K562 (cell line): Measurements from ENCODE around the gene GBF1.

Experiments
- BACH1 ChIP-seq: fragments of 200-800 bp; sonication (Bioruptor generic); IDR thresholded peaks from 2 replicates; pipeline ENCODE4 v1.6.1; 2016; ENCODE audit warnings: missing genetic modification characterization, missing compliant biosample characterization
- EZH2 ChIP-seq: IDR thresholded peaks from 2 replicates; pipeline ENCODE4 v1.6.1; 2012; ENCODE audit warnings: low read depth, mild to moderate bottlenecking, inconsistent platforms, low read length, borderline replicate concordance
- GABPA ChIP-seq: fragments of 200-800 bp; sonication (Bioruptor generic); conservative IDR thresholded peaks from 2 replicates; pipeline ENCODE4 v1.6.1; 2016; ENCODE audit warnings: low read depth, missing genetic modification characterization, missing compliant biosample characterization
- HIVEP1 ChIP-seq: fragments of 250-450 bp; sonication (Bioruptor Pico); IDR thresholded peaks from 2 replicates; pipeline ENCODE4 v1.4.0; 2020; ENCODE audit warnings: mild to moderate bottlenecking
- POLR2A ChIP-seq: fragments of 450-650 bp; conservative IDR thresholded peaks from 2 replicates; pipeline ENCODE4 v1.6.1; 2016
- TCF7L2 ChIP-seq: fragments of 150-350 bp; IDR thresholded peaks from 2 replicates; pipeline ENCODE4 v1.6.1; 2016; ENCODE audit warnings: low read depth, mild to moderate bottlenecking, low read length, moderate library complexity
- YY1 ChIP-seq, 3 experiments: IDR thresholded peaks; 2 replicates each; pipeline ENCODE4 v1.6.1; 2011; ENCODE audit warnings: low read length in 2 of 3, mild to moderate bottlenecking in 2 of 3, moderate library complexity in 2 of 3, borderline replicate concordance in 1 of 3, control low read depth in 1 of 3, low read depth in 1 of 3; ENCODE audit not compliant: insufficient read depth in 3 of 3, insufficient replicate concordance in 2 of 3, control insufficient read depth in 1 of 3, insufficient read length in 1 of 3; ENCODE audit errors: extremely low read depth in 1 of 3
- TF ChIP-seq, protein P1 (sequence below), 2 experiments: IDR thresholded peaks; 2 replicates each; pipeline ENCODE4 v1.6.1; 2011; ENCODE audit warnings: borderline replicate concordance in 1 of 2, control low read depth in 1 of 2, low read depth in 1 of 2, low read length in 1 of 2, mild to moderate bottlenecking in 1 of 2, mixed read lengths in 1 of 2, moderate library complexity in 1 of 2; ENCODE audit not compliant: insufficient read depth in 1 of 2, insufficient read length in 1 of 2, poor library complexity in 1 of 2, severe bottlenecking in 1 of 2; ENCODE audit errors: extremely low read depth in 1 of 2
- TF ChIP-seq, protein P2 (sequence below), 3 experiments: IDR thresholded peaks in 2 of 3; conservative IDR thresholded peaks in 1 of 3; 2 replicates each; pipeline ENCODE4 v1.5.1; 2011 to 2012; ENCODE audit warnings: low read length in 3 of 3, mild to moderate bottlenecking in 3 of 3, control low read depth in 2 of 3, improper control_type of control experiment in 1 of 3, inconsistent platforms in 1 of 3, low read depth in 1 of 3, mixed read lengths in 1 of 3, moderate library complexity in 1 of 3; ENCODE audit not compliant: insufficient read depth in 2 of 3
- TF ChIP-seq, protein P3 (sequence below): fragments of 250-450 bp; sonication (Bioruptor Pico); IDR thresholded peaks from 2 replicates; pipeline ENCODE4 v1.4.0; 2020; ENCODE audit warnings: mild to moderate bottlenecking, moderate library complexity, borderline replicate concordance
- TF ChIP-seq, protein P4 (sequence below): sonication (generic); formaldehyde crosslinking; IDR thresholded peaks from 2 replicates; pipeline ENCODE4 v1.8.0; 2022; ENCODE audit warnings: mild to moderate bottlenecking, low read depth, missing genetic modification reagents

DNA sequence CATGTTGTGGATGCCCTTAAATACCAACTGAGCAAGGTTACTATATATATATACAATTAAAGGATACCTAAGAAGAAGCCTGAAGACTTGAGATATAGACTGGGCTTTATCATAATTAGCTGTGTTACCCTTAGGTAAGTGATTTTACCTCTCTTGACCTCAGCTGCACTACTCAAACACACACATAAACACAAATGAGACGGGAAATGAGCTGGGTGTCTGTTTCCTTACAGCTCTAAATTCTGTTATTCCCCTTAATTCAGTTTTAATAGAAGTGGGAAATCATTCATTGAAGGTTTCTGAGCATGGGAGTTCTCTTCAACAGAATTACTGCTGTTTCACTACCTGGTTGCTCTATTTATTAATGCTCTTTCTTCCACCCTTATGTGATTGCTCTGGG lies 60.7 kb downstream of the GBF1 start:
- no peak for TF ChIP-seq HIVEP1 (CRISPR knock-in tag)
- TF ChIP-seq, protein P1, sequence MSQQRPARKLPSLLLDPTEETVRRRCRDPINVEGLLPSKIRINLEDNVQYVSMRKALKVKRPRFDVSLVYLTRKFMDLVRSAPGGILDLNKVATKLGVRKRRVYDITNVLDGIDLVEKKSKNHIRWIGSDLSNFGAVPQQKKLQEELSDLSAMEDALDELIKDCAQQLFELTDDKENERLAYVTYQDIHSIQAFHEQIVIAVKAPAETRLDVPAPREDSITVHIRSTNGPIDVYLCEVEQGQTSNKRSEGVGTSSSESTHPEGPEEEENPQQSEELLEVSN (IDR thresholded peaks at IDR 0.05; ENCODE audit: borderline replicate concordance in 1 of 2, extremely low read depth in 1 of 2, insufficient read depth in 1 of 2, insufficient read length in 1 of 2, low read depth in 1 of 2, low read length in 1 of 2, poor library complexity in 1 of 2, severe bottlenecking in 1 of 2): no peak
- TF ChIP-seq POLR2A: no peak
- TF ChIP-seq GABPA: no peak
- TF ChIP-seq, protein P2, sequence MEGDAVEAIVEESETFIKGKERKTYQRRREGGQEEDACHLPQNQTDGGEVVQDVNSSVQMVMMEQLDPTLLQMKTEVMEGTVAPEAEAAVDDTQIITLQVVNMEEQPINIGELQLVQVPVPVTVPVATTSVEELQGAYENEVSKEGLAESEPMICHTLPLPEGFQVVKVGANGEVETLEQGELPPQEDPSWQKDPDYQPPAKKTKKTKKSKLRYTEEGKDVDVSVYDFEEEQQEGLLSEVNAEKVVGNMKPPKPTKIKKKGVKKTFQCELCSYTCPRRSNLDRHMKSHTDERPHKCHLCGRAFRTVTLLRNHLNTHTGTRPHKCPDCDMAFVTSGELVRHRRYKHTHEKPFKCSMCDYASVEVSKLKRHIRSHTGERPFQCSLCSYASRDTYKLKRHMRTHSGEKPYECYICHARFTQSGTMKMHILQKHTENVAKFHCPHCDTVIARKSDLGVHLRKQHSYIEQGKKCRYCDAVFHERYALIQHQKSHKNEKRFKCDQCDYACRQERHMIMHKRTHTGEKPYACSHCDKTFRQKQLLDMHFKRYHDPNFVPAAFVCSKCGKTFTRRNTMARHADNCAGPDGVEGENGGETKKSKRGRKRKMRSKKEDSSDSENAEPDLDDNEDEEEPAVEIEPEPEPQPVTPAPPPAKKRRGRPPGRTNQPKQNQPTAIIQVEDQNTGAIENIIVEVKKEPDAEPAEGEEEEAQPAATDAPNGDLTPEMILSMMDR (IDR thresholded peaks at IDR 0.05 in 2 of 3, conservative IDR thresholded peaks at IDR 0.05 in 1 of 3; ENCODE audit: insufficient read depth in 2 of 3, low read depth in 1 of 3, low read length in 3 of 3): no peak
- no peak for TF ChIP-seq EZH2
- TF ChIP-seq, protein P3, sequence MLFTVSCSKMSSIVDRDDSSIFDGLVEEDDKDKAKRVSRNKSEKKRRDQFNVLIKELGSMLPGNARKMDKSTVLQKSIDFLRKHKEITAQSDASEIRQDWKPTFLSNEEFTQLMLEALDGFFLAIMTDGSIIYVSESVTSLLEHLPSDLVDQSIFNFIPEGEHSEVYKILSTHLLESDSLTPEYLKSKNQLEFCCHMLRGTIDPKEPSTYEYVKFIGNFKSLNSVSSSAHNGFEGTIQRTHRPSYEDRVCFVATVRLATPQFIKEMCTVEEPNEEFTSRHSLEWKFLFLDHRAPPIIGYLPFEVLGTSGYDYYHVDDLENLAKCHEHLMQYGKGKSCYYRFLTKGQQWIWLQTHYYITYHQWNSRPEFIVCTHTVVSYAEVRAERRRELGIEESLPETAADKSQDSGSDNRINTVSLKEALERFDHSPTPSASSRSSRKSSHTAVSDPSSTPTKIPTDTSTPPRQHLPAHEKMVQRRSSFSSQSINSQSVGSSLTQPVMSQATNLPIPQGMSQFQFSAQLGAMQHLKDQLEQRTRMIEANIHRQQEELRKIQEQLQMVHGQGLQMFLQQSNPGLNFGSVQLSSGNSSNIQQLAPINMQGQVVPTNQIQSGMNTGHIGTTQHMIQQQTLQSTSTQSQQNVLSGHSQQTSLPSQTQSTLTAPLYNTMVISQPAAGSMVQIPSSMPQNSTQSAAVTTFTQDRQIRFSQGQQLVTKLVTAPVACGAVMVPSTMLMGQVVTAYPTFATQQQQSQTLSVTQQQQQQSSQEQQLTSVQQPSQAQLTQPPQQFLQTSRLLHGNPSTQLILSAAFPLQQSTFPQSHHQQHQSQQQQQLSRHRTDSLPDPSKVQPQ (CRISPR knock-in tag): no peak
- TF ChIP-seq YY1 (IDR thresholded peaks at IDR 0.05; ENCODE audit: borderline replicate concordance in 1 of 3, control insufficient read depth in 1 of 3, extremely low read depth in 1 of 3, insufficient read depth in 3 of 3, insufficient read length in 1 of 3, insufficient replicate concordance in 2 of 3, low read depth in 1 of 3, low read length in 2 of 3): no peak
- TF ChIP-seq BACH1 (tag): no peak
- TF ChIP-seq TCF7L2: no peak
- TF ChIP-seq, protein P4, sequence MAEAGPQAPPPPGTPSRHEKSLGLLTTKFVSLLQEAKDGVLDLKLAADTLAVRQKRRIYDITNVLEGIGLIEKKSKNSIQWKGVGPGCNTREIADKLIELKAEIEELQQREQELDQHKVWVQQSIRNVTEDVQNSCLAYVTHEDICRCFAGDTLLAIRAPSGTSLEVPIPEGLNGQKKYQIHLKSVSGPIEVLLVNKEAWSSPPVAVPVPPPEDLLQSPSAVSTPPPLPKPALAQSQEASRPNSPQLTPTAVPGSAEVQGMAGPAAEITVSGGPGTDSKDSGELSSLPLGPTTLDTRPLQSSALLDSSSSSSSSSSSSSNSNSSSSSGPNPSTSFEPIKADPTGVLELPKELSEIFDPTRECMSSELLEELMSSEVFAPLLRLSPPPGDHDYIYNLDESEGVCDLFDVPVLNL: no peak
